ENCODE data around the gene ZNF608. TPM values are rescaled to one million over a fixed set of nuclear protein-coding genes. Genes with fewer than 3 reads are reported as not detected.

The ZNF608 gene
- total RNA-seq, 1 donor from 2014 or later, result 22.0 TPM

DNA sequence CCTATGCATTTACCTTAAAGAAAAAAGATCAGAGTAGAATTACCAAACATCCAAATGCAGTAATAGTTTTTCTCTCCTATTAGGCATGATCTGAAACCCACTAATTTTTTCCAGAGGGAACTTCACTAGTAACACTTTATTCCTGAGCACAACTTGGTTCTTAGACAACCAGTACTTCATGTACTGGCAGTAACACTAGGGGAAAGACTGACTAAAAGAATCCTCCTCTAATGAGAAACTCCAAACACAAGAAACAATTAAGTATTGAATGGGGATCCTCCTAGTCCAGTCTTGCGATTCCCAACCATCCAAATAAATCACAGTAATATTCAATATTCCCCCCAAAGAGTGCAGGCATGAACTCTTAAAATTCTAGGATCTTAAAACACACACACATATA lies 48.9 kb downstream of the ZNF608 start:
- intact Hi-C loops (cut with micrococcal nuclease), result no loop called here
- ATAC-seq (ENCODE audit: low read depth), result no peak
- POLR2A ChIA-PET, result no interaction called here
- TF ChIP-seq, protein P1, sequence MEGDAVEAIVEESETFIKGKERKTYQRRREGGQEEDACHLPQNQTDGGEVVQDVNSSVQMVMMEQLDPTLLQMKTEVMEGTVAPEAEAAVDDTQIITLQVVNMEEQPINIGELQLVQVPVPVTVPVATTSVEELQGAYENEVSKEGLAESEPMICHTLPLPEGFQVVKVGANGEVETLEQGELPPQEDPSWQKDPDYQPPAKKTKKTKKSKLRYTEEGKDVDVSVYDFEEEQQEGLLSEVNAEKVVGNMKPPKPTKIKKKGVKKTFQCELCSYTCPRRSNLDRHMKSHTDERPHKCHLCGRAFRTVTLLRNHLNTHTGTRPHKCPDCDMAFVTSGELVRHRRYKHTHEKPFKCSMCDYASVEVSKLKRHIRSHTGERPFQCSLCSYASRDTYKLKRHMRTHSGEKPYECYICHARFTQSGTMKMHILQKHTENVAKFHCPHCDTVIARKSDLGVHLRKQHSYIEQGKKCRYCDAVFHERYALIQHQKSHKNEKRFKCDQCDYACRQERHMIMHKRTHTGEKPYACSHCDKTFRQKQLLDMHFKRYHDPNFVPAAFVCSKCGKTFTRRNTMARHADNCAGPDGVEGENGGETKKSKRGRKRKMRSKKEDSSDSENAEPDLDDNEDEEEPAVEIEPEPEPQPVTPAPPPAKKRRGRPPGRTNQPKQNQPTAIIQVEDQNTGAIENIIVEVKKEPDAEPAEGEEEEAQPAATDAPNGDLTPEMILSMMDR (IDR thresholded peaks at IDR 0.05), result no peak
- H3K36me3 Mint-ChIP-seq (ENCODE audit: low read depth), result peaks cover 10% of the 10 kb centered on the region
- no peak overlapping the region for H3K4me3 Mint-ChIP-seq
- no peaks in the 10 kb centered on the region for H3K27me3 Mint-ChIP-seq
- no peak for DNase-seq
- CTCF ChIA-PET, result no interaction called here
- H3K27ac Mint-ChIP-seq, result no peak overlapping the region
- no peaks in the 10 kb centered on the region for H3K9me3 Mint-ChIP-seq
- peaks cover 49% of the 10 kb centered on the region for H3K4me1 Mint-ChIP-seq

- intact Hi-C loops (cut with micrococcal nuclease), result no loop called here
- TF ChIP-seq, protein P1 (IDR thresholded peaks at IDR 0.05), result no peak
- peaks cover 10% of the 10 kb centered on the region for H3K36me3 Mint-ChIP-seq (ENCODE audit: low read depth)
- ChIA-PET CTCF (no interaction called here), POLR2A (no interaction called here)
- H3K27ac Mint-ChIP-seq, result no peak overlapping the region
- DNase-seq (no peak), ATAC-seq (ENCODE audit: low read depth) (no peak)
- no peaks in the 10 kb centered on the region for H3K9me3 Mint-ChIP-seq
- H3K4me1 Mint-ChIP-seq, result peaks cover 45% of the 10 kb centered on the region
- H3K4me3 Mint-ChIP-seq, result peak overlapping the region; percentile 3
- H3K27me3 Mint-ChIP-seq, result no peaks in the 10 kb centered on the region
These were observed 49.5 kb downstream of the ZNF608 start for GRCh38 chr5:124696898-124697297.
